Measurements from ENCODE around the gene HUNK. TPM values are rescaled to one million over a fixed set of nuclear protein-coding genes. Genes with fewer than 3 reads are reported as not detected.

Gene HUNK
- total and polyA plus RNA-seq, 7 experiments from 2014 or later: 0.16 to 0.54 (median 0.30) TPM; not detected in 4

DNA sequence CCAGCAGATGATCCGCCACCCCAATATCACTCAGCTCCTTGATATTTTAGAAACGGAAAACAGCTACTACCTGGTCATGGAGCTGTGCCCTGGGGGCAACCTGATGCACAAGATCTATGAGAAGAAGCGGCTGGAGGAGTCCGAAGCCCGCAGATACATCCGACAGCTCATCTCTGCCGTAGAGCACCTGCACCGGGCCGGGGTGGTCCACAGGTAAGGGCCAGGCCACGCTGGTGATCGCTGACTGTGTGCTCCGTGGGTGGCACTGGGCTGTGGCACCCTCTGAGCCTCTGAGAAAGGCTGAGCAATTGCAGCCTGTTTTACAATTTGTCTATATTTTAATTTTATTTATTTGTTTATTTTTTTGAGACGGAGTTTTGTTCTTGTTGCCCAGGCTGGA lies 51.7 kb downstream of the HUNK start:
- Mint-ChIP-seq H3K36me3 (no peaks in the 10 kb centered on the region), H3K4me3 (no peak overlapping the region), H3K9me3 (peaks cover 0 to 16% (median 5%) of the 10 kb centered on the region in 11 donors), H3K27me3 (peaks cover 0 to 17% (median 10%) of the 10 kb centered on the region in 5 donors), H3K4me1 (no peaks in the 10 kb centered on the region), H3K27ac (no peak overlapping the region)
- ATAC-seq: no peak
- no peaks in the 10 kb centered on the region for H3K36me3 ChIP-seq (ENCODE audit: control insufficient read depth in 2 of 3, insufficient read depth in 3 of 3, low read length in 3 of 3)
- H3K27ac ChIP-seq (ENCODE audit: low read depth, low read length): no peak overlapping the region
- H3K9me3 ChIP-seq (ENCODE audit: control insufficient read depth in 2 of 3, low read length in 3 of 3): peaks cover 0 to 3% (median 0%) of the 10 kb centered on the region in 3 experiments
- POLR2A ChIA-PET: no interaction called here
- H3K4me3 ChIP-seq (ENCODE audit: low read length): no peak overlapping the region
- intact Hi-C loops (cut with micrococcal nuclease): no loop called here
- CTCF ChIA-PET: no interaction called here
- no peak for DNase-seq
- H3K27me3 ChIP-seq (ENCODE audit: control insufficient read depth in 2 of 2, insufficient read depth in 2 of 2, low read length in 2 of 2): no peaks in the 10 kb centered on the region
- H3K4me1 ChIP-seq (ENCODE audit: control insufficient read depth in 2 of 2, insufficient read depth in 2 of 2, low read length in 2 of 2): no peaks in the 10 kb centered on the region

DNA sequence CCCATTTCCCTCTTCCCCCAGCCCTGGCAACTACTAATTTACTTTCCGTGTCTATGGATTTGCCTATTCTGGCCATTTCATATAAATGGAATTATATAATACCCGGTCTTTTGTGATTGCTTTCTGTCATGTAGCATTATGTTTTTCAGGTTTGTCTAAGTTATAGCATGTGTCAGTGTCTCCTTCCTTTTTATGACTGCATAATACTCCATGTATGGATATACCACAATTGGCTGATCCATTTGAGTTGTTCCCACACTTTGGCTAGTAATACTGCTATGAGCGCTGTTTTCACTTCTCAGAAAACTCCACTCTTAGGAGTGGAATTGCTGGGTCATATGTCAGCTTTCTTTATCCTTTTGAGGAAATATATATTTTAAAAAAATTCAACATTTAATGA lies 53.7 kb downstream of the HUNK start:
- ChIA-PET CTCF (no interaction called here), POLR2A (no interaction called here)
- Histone ChIP-seq H3K9me3 (ENCODE audit: control insufficient read depth in 2 of 3, low read length in 3 of 3) (peaks cover 0 to 3% (median 0%) of the 10 kb centered on the region in 3 experiments), H3K4me1 (ENCODE audit: control insufficient read depth in 2 of 2, insufficient read depth in 2 of 2, low read length in 2 of 2) (no peaks in the 10 kb centered on the region), H3K27ac (ENCODE audit: low read depth, low read length) (no peak overlapping the region), H3K36me3 (ENCODE audit: control insufficient read depth in 2 of 3, insufficient read depth in 3 of 3, low read length in 3 of 3) (no peaks in the 10 kb centered on the region), H3K4me3 (ENCODE audit: low read length) (no peak overlapping the region), H3K27me3 (ENCODE audit: control insufficient read depth in 2 of 2, insufficient read depth in 2 of 2, low read length in 2 of 2) (no peaks in the 10 kb centered on the region)
- Mint-ChIP-seq H3K4me3 (no peak overlapping the region), H3K36me3 (no peaks in the 10 kb centered on the region), H3K9me3 (peaks cover 0 to 16% (median 5%) of the 10 kb centered on the region in 11 donors), H3K27me3 (peaks cover 0 to 24% (median 15%) of the 10 kb centered on the region in 5 donors), H3K4me1 (no peaks in the 10 kb centered on the region), H3K27ac (no peak overlapping the region)
- no peak for ATAC-seq
- DNase-seq: no peak
- intact Hi-C loops (cut with micrococcal nuclease): no loop called here

GRCh38 chr21:31927689-31928353 lies 55.0 kb downstream of the HUNK start:
- H3K27ac ChIP-seq (ENCODE audit: low read depth, low read length): no peak overlapping the region
- ChIA-PET CTCF (no interaction called here), POLR2A (no interaction called here)
- no peak for ATAC-seq
- peaks cover 0 to 3% (median 0%) of the 10 kb centered on the region in 5 donors for H3K36me3 Mint-ChIP-seq
- H3K36me3 ChIP-seq (ENCODE audit: control insufficient read depth in 2 of 3, insufficient read depth in 3 of 3, low read length in 3 of 3): no peaks in the 10 kb centered on the region
- DNase-seq: no peak
- H3K27me3 Mint-ChIP-seq: peaks cover 2 to 33% (median 21%) of the 10 kb centered on the region in 5 donors
- H3K9me3 ChIP-seq (ENCODE audit: control insufficient read depth in 2 of 3, low read length in 3 of 3): peaks cover 0 to 3% (median 0%) of the 10 kb centered on the region in 3 experiments
- H3K4me1 ChIP-seq (ENCODE audit: control insufficient read depth in 2 of 2, insufficient read depth in 2 of 2, low read length in 2 of 2): no peaks in the 10 kb centered on the region
- H3K4me3 ChIP-seq (ENCODE audit: low read length): no peak overlapping the region
- intact Hi-C loops (cut with micrococcal nuclease): no loop called here
- no peak overlapping the region for H3K27ac Mint-ChIP-seq
- no peak overlapping the region for H3K4me3 Mint-ChIP-seq
- H3K4me1 Mint-ChIP-seq: no peaks in the 10 kb centered on the region
- H3K9me3 Mint-ChIP-seq: peaks cover 0 to 16% (median 5%) of the 10 kb centered on the region in 11 donors
- H3K27me3 ChIP-seq (ENCODE audit: control insufficient read depth in 2 of 2, insufficient read depth in 2 of 2, low read length in 2 of 2): no peaks in the 10 kb centered on the region

GRCh38 chr21:31928656-31929055 lies 55.8 kb downstream of the HUNK start:
- CTCF ChIA-PET: no interaction called here

DNA sequence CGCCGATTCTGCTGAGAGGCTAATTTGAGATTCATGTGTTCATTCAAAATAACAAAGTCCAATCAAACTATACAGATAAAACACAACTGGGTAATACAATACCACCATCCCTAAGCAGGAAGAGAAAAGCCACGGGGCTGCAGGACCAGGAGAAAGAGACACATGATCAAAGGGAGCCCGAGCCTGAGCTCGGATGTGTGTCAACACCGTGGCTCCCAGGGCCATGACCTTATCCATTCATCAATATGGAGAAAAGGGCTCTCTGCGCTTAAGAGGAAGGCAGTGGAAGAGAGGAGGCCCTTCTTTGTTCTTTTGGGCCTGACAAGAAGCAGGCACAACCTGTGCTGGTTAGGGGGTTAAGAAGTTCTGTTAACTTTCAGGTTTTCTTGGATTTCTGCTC lies 56.7 kb downstream of the HUNK start:
- H3K9me3 Mint-ChIP-seq: peaks cover 0 to 17% (median 5%) of the 10 kb centered on the region in 11 donors
- intact Hi-C loops (cut with micrococcal nuclease): no loop called here
- H3K4me1 Mint-ChIP-seq: no peaks in the 10 kb centered on the region
- H3K36me3 Mint-ChIP-seq: peaks cover 0 to 3% (median 0%) of the 10 kb centered on the region in 5 donors
- H3K4me3 ChIP-seq (ENCODE audit: low read length): no peak overlapping the region
- DNase-seq: no peak
- H3K27me3 Mint-ChIP-seq: peaks cover 2 to 35% (median 19%) of the 10 kb centered on the region in 5 donors
- no peak for ATAC-seq
- no peaks in the 10 kb centered on the region for H3K27me3 ChIP-seq (ENCODE audit: control insufficient read depth in 2 of 2, insufficient read depth in 2 of 2, low read length in 2 of 2)
- H3K36me3 ChIP-seq (ENCODE audit: control insufficient read depth in 2 of 3, insufficient read depth in 3 of 3, low read length in 3 of 3): no peaks in the 10 kb centered on the region
- no peaks in the 10 kb centered on the region for H3K4me1 ChIP-seq (ENCODE audit: control insufficient read depth in 2 of 2, insufficient read depth in 2 of 2, low read length in 2 of 2)
- H3K27ac ChIP-seq (ENCODE audit: low read depth, low read length): no peak overlapping the region
- H3K27ac Mint-ChIP-seq: no peak overlapping the region
- POLR2A ChIA-PET: no interaction called here
- no peak overlapping the region for H3K4me3 Mint-ChIP-seq
- CTCF ChIA-PET: no interaction called here
- peaks cover 0 to 3% (median 0%) of the 10 kb centered on the region in 3 experiments for H3K9me3 ChIP-seq (ENCODE audit: control insufficient read depth in 2 of 3, low read length in 3 of 3)

More at GRCh38 chr21:31928656-31929055, 55.8 kb downstream of the HUNK start:
- intact Hi-C loops (cut with micrococcal nuclease): no loop called here
- Mint-ChIP-seq H3K27me3 (peaks cover 2 to 33% (median 19%) of the 10 kb centered on the region in 5 donors), H3K36me3 (peaks cover 0 to 3% (median 0%) of the 10 kb centered on the region in 5 donors), H3K9me3 (peaks cover 0 to 16% (median 5%) of the 10 kb centered on the region in 11 donors), H3K4me3 (no peak overlapping the region), H3K4me1 (no peaks in the 10 kb centered on the region), H3K27ac (no peak overlapping the region)
- Histone ChIP-seq H3K9me3 (ENCODE audit: control insufficient read depth in 2 of 3, low read length in 3 of 3) (peaks cover 0 to 3% (median 0%) of the 10 kb centered on the region in 3 experiments), H3K4me3 (ENCODE audit: low read length) (no peak overlapping the region), H3K27me3 (ENCODE audit: control insufficient read depth in 2 of 2, insufficient read depth in 2 of 2, low read length in 2 of 2) (no peaks in the 10 kb centered on the region), H3K27ac (ENCODE audit: low read depth, low read length) (no peak overlapping the region), H3K36me3 (ENCODE audit: control insufficient read depth in 2 of 3, insufficient read depth in 3 of 3, low read length in 3 of 3) (no peaks in the 10 kb centered on the region), H3K4me1 (ENCODE audit: control insufficient read depth in 2 of 2, insufficient read depth in 2 of 2, low read length in 2 of 2) (no peaks in the 10 kb centered on the region)
- POLR2A ChIA-PET: no interaction called here
- no peak for ATAC-seq
- DNase-seq: no peak

GRCh38 chr21:31930001-31930400 lies 57.2 kb downstream of the HUNK start:
- H3K36me3 ChIP-seq (ENCODE audit: control insufficient read depth in 2 of 3, insufficient read depth in 3 of 3, low read length in 3 of 3): no peaks in the 10 kb centered on the region
- ATAC-seq (no peak), DNase-seq (no peak)
- H3K9me3 ChIP-seq (ENCODE audit: control insufficient read depth in 2 of 3, low read length in 3 of 3): peaks cover 0 to 3% (median 0%) of the 10 kb centered on the region in 3 experiments
- no peak overlapping the region for H3K4me3 Mint-ChIP-seq
- POLR2A ChIA-PET: no interaction called here
- H3K27me3 Mint-ChIP-seq: peaks cover 2 to 40% (median 19%) of the 10 kb centered on the region in 5 donors
- no peak overlapping the region for H3K27ac Mint-ChIP-seq
- no peaks in the 10 kb centered on the region for H3K4me1 ChIP-seq (ENCODE audit: control insufficient read depth in 2 of 2, insufficient read depth in 2 of 2, low read length in 2 of 2)
- no peaks in the 10 kb centered on the region for H3K4me1 Mint-ChIP-seq
- H3K27me3 ChIP-seq (ENCODE audit: control insufficient read depth in 2 of 2, insufficient read depth in 2 of 2, low read length in 2 of 2): no peaks in the 10 kb centered on the region
- intact Hi-C loops (cut with micrococcal nuclease): no loop called here
- H3K4me3 ChIP-seq (ENCODE audit: low read length): no peak overlapping the region
- H3K9me3 Mint-ChIP-seq: peaks cover 0 to 17% (median 5%) of the 10 kb centered on the region in 11 donors
- CTCF ChIA-PET: no interaction called here
- no peak overlapping the region for H3K27ac ChIP-seq (ENCODE audit: low read depth, low read length)
- peaks cover 0 to 3% (median 0%) of the 10 kb centered on the region in 5 donors for H3K36me3 Mint-ChIP-seq
